Gastrocnemius medialis (tissue), 4 donors: ENCODE measurements around the gene MGST2.

Experiments used
- CTCF ChIP-seq, 5 experiments: fragments of 450-650 bp in 3 of 5; fragments of 200-600 bp in 2 of 5; sonication (generic) in 2 of 5; IDR thresholded peaks in 4 of 5; conservative IDR thresholded peaks in 1 of 5; 1 replicate in 4 of 5; 2 replicates in 1 of 5; pipeline ENCODE4 v1.5.1; 2016 to 2019; ENCODE audit warnings: antibody characterized with exemption in 5 of 5, mild to moderate bottlenecking in 3 of 5, moderate library complexity in 3 of 5
- POLR2A ChIP-seq, 2 donors: fragments of 450-650 bp; IDR thresholded peaks; one replicate each; pipeline ENCODE4 v1.6.1; 2017; ENCODE audit warnings: antibody characterized with exemption in 2 of 2, mild to moderate bottlenecking in 2 of 2, moderate library complexity in 2 of 2

GRCh38 chr4:139685180-139685579 is 19.6 kb downstream of the MGST2 start:
- TF ChIP-seq CTCF (IDR thresholded peaks at IDR 0.05 in 4 of 5, conservative IDR thresholded peaks at IDR 0.05 in 1 of 5) (no peak), POLR2A (IDR thresholded peaks at IDR 0.05) (no peak)
